Astrocyte of the cerebellum (primary cell): ENCODE measurements around the gene HACD4.

Experiments
- DNase-seq: peaks from one replicate; pipeline ENCODE4 v3.0.0-alpha.2; 2011; ENCODE audit warnings: low read depth
- H3K4me3 ChIP-seq: 2 replicates; pipeline ENCODE4 v1.5.1; 2011; ENCODE audit warnings: mild to moderate bottlenecking, low read depth, low read length, moderate library complexity
- in situ Hi-C: cut with HindIII; loops from 2 replicates; pipeline ENCODE4 v1.10.0; 2017; ENCODE audit warnings: low sequenced_read_pairs
- TF ChIP-seq, protein P1 (sequence below): IDR thresholded peaks from 2 replicates; pipeline ENCODE4 v1.5.1; 2012; ENCODE audit warnings: low read length, low read depth, moderate library complexity, mild to moderate bottlenecking; ENCODE audit errors: missing control alignments

The HACD4 gene

DNA sequence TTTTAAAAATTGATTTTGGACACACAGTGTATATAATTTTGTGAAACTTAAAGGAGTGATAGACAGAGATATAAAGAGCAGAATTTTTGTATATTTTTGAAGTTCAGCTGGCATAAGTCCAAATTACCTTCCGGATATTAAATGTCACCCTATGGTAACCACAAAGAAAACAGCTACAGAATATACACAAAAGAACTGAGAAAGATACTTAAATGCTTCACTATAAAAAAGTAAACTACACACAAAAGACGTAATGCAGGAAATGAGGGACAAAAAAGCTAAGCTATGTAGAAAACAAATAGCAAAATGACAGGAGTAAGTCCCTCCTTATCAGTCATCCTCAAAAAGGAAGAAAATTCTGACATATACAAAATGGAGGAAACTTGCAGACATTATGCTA is 29.4 kb downstream of the HACD4 start:
- H3K4me3 ChIP-seq, result no peak overlapping the region
- in situ Hi-C loops, result no loop called here
- no peak for DNase-seq
- TF ChIP-seq, protein P1, sequence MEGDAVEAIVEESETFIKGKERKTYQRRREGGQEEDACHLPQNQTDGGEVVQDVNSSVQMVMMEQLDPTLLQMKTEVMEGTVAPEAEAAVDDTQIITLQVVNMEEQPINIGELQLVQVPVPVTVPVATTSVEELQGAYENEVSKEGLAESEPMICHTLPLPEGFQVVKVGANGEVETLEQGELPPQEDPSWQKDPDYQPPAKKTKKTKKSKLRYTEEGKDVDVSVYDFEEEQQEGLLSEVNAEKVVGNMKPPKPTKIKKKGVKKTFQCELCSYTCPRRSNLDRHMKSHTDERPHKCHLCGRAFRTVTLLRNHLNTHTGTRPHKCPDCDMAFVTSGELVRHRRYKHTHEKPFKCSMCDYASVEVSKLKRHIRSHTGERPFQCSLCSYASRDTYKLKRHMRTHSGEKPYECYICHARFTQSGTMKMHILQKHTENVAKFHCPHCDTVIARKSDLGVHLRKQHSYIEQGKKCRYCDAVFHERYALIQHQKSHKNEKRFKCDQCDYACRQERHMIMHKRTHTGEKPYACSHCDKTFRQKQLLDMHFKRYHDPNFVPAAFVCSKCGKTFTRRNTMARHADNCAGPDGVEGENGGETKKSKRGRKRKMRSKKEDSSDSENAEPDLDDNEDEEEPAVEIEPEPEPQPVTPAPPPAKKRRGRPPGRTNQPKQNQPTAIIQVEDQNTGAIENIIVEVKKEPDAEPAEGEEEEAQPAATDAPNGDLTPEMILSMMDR, result no peak

DNA sequence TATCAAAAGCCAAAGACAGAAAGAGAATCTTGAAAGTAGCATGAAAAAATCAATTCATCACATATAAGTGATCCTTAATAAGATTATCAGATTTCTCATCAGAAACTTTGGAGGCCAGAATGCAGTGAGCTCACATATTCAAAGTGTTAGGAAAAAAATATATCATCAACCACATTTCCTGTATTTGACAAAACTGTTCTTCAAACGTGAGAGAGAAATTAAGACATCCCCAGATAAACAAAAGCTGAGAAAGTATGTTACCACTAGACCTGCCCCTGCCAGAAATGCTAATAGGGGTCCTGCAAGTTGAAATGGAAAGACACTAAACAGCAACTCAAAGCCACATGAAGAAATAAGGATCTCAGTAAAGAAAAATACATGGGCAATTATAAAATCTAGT is 29.9 kb downstream of the HACD4 start:
- in situ Hi-C loops, result no loop called here

DNA sequence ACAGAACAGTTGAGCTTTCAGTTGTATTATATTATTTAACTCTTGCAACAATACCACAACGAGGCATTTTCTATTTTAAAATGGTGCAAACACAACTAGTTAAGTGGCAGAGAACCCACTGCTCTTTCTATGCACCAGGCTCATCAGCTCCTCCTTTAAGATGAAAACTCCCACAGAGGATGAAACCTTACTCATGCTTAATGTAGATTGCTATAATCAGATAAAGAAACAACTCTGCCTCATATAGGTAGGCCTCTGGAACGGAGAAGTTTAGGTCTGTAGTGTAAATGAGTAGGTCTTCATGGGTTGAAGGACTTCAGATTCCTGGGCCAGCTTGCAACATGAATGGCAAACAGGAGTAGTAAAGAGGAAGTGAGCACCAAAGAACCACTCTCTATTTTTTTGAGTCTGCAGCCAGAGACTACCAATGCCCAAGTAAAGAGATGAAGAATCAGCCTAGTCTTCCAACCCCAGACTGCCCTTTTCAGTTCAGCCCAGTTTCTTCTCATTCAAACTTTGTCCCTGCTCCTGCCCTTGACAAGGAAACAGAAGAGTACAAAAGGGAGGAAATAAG is 33.9 kb downstream of the HACD4 start:
- TF ChIP-seq, protein P1, result no peak
- in situ Hi-C loops, result no loop called here
- H3K4me3 ChIP-seq, result no peak overlapping the region
- no peak for DNase-seq

More for the DNA sequence above, 29.9 kb downstream of the HACD4 start:
- DNase-seq, result no peak
- TF ChIP-seq, protein P1, result no peak
- no peak overlapping the region for H3K4me3 ChIP-seq

DNA sequence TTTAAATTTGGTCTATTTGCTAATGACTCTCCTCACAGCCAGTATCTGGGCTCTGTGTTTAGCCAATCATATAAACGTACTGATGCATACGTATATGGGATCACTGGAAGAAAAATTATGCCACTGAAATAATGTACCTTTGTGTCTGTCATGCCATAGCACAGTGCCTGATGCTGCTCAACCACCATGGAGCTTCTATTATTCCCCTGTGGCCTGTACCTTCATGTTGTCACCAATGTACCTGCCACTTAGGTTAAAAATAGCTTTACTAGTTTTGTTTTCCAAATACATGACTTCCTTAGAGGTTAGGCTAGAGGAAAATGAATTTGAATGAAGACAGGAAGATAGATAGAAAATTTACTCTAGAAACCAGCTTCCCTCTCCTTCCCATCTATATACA is 34.6 kb downstream of the HACD4 start:
- DNase-seq, result no peak
- in situ Hi-C loops, result no loop called here
- TF ChIP-seq, protein P1, result no peak
- no peak overlapping the region for H3K4me3 ChIP-seq

DNA sequence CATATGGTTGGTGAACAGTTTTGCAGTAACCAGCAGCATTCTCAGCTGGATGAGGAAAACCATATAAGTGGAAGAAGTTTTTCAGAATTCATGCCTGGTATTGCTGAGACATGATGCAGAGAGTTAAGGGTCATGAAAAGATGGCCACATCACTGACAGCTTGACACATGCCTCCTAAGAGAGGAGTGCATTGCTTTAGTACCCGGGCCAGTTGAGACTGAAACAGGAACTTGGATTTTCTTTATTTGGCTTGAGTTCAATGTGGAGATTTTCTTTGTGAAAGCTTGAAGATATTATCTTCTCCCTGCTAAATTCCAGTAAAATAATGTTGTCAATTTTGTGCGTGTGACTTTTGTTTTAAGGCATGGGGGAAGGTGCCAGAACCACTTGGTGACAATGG is 35.8 kb downstream of the HACD4 start:
- TF ChIP-seq, protein P1, result no peak
- H3K4me3 ChIP-seq, result no peak overlapping the region
- in situ Hi-C loops, result no loop called here
- no peak for DNase-seq

DNA sequence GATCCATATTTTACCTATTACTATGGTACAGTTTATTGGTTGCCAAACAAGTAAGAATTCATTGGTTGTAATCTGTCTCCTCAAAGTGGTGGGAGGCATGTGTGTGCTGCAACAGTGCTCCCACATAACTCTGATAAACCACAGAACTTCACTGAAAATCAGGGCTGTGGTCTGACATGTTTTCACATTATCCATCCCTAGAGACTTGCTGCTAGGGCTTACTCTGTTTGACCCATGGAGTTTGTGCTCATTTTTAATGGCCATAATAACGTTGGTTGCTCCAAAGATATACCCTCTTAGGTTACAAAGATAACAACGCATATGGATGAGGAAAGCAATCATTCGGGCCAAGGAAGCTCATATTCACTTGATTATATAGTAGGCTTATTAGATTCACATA is 37.0 kb downstream of the HACD4 start:
- TF ChIP-seq, protein P1, result no peak
- in situ Hi-C loops, result no loop called here
- DNase-seq, result no peak

More for the DNA sequence above, 37.0 kb downstream of the HACD4 start:
- no peak overlapping the region for H3K4me3 ChIP-seq
